ENCODE measurements around the gene TXNRD2.

Gene TXNRD2

GRCh38 chr22:19962909-19963806 lies 21.5 kb upstream of the TXNRD2 start:
- DNase-seq (ENCODE audit: low read depth) = peak; percentile 58
- peaks cover 26% of the 10 kb centered on the region for H3K4me1 ChIP-seq (ENCODE audit: control insufficient read depth, insufficient read depth, low read length)
- peaks cover 21% of the 10 kb centered on the region for H3K36me3 ChIP-seq (ENCODE audit: control insufficient read depth, insufficient read depth, low read length, severe bottlenecking)
- no peaks in the 10 kb centered on the region for H3K27me3 ChIP-seq (replicated peaks; ENCODE audit: control insufficient read depth, insufficient read depth, low read length)
- no peak overlapping the region for H3K4me3 ChIP-seq (ENCODE audit: low read length)
- no peaks in the 10 kb centered on the region for H3K9me3 ChIP-seq (ENCODE audit: control insufficient read depth, low read length)
- peak overlapping the region; percentile 54 for H3K9ac ChIP-seq (ENCODE audit: low read length)

- peak overlapping the region; percentile 54 for H3K9ac ChIP-seq (ENCODE audit: low read length)
- H3K4me1 ChIP-seq (ENCODE audit: control insufficient read depth, insufficient read depth, low read length) = peaks cover 28% of the 10 kb centered on the region
- no peaks in the 10 kb centered on the region for H3K27me3 ChIP-seq (replicated peaks; ENCODE audit: control insufficient read depth, insufficient read depth, low read length)
- peak; percentile 85 for DNase-seq (ENCODE audit: low read depth)
- peaks cover 13% of the 10 kb centered on the region for H3K36me3 ChIP-seq (ENCODE audit: control insufficient read depth, insufficient read depth, low read length, severe bottlenecking)
- no peaks in the 10 kb centered on the region for H3K9me3 ChIP-seq (ENCODE audit: control insufficient read depth, low read length)
- H3K4me3 ChIP-seq (ENCODE audit: low read length) = no peak overlapping the region
Measured at GRCh38 chr22:19962246-19962908, 20.8 kb upstream of the TXNRD2 start.

- DNase-seq (ENCODE audit: low read depth) = no peak
- Histone ChIP-seq H3K4me1 (ENCODE audit: control insufficient read depth, insufficient read depth, low read length) (peaks cover 28% of the 10 kb centered on the region), H3K27me3 (replicated peaks; ENCODE audit: control insufficient read depth, insufficient read depth, low read length) (no peaks in the 10 kb centered on the region), H3K9me3 (ENCODE audit: control insufficient read depth, low read length) (no peaks in the 10 kb centered on the region), H3K36me3 (ENCODE audit: control insufficient read depth, insufficient read depth, low read length, severe bottlenecking) (peaks cover 8% of the 10 kb centered on the region), H3K9ac (ENCODE audit: low read length) (no peak overlapping the region), H3K4me3 (ENCODE audit: low read length) (no peak overlapping the region)
Measured at GRCh38 chr22:19961868-19962245, 20.2 kb upstream of the TXNRD2 start.

GRCh38 chr22:19961201-19961580 lies 19.6 kb upstream of the TXNRD2 start:
- no peak for DNase-seq (ENCODE audit: low read depth)
- H3K4me1 ChIP-seq (ENCODE audit: control insufficient read depth, insufficient read depth, low read length) = peaks cover 28% of the 10 kb centered on the region

GRCh38 chr22:19960491-19961200 lies 19.0 kb upstream of the TXNRD2 start:
- peaks cover 7% of the 10 kb centered on the region for H3K36me3 ChIP-seq (ENCODE audit: control insufficient read depth, insufficient read depth, low read length, severe bottlenecking)
- no peaks in the 10 kb centered on the region for H3K9me3 ChIP-seq (ENCODE audit: control insufficient read depth, low read length)
- H3K4me1 ChIP-seq (ENCODE audit: control insufficient read depth, insufficient read depth, low read length) = peaks cover 25% of the 10 kb centered on the region
- H3K9ac ChIP-seq (ENCODE audit: low read length) = no peak overlapping the region
- H3K4me3 ChIP-seq (ENCODE audit: low read length) = no peak overlapping the region
- no peak for DNase-seq (ENCODE audit: low read depth)
- no peaks in the 10 kb centered on the region for H3K27me3 ChIP-seq (replicated peaks; ENCODE audit: control insufficient read depth, insufficient read depth, low read length)

More at GRCh38 chr22:19961201-19961580, 19.6 kb upstream of the TXNRD2 start:
- Histone ChIP-seq H3K9me3 (ENCODE audit: control insufficient read depth, low read length) (no peaks in the 10 kb centered on the region), H3K9ac (ENCODE audit: low read length) (no peak overlapping the region), H3K4me3 (ENCODE audit: low read length) (no peak overlapping the region), H3K36me3 (ENCODE audit: control insufficient read depth, insufficient read depth, low read length, severe bottlenecking) (peaks cover 7% of the 10 kb centered on the region), H3K27me3 (replicated peaks; ENCODE audit: control insufficient read depth, insufficient read depth, low read length) (no peaks in the 10 kb centered on the region)

- Histone ChIP-seq H3K36me3 (ENCODE audit: control insufficient read depth, insufficient read depth, low read length, severe bottlenecking) (peaks cover 5% of the 10 kb centered on the region), H3K9me3 (ENCODE audit: control insufficient read depth, low read length) (no peaks in the 10 kb centered on the region), H3K9ac (ENCODE audit: low read length) (no peak overlapping the region), H3K27me3 (replicated peaks; ENCODE audit: control insufficient read depth, insufficient read depth, low read length) (no peaks in the 10 kb centered on the region), H3K4me1 (ENCODE audit: control insufficient read depth, insufficient read depth, low read length) (peaks cover 25% of the 10 kb centered on the region), H3K4me3 (ENCODE audit: low read length) (no peak overlapping the region)
- DNase-seq (ENCODE audit: low read depth) = no peak
Measured at GRCh38 chr22:19959587-19960490, 18.2 kb upstream of the TXNRD2 start.

- peak; percentile 52 for DNase-seq (ENCODE audit: low read depth)
- Histone ChIP-seq H3K27me3 (replicated peaks; ENCODE audit: control insufficient read depth, insufficient read depth, low read length) (no peaks in the 10 kb centered on the region), H3K9me3 (ENCODE audit: control insufficient read depth, low read length) (no peaks in the 10 kb centered on the region), H3K9ac (ENCODE audit: low read length) (peak overlapping the region; percentile 50), H3K4me3 (ENCODE audit: low read length) (peak overlapping the region; percentile 63), H3K36me3 (ENCODE audit: control insufficient read depth, insufficient read depth, low read length, severe bottlenecking) (no peaks in the 10 kb centered on the region), H3K4me1 (ENCODE audit: control insufficient read depth, insufficient read depth, low read length) (peaks cover 25% of the 10 kb centered on the region)
Measured at GRCh38 chr22:19959043-19959586, 17.5 kb upstream of the TXNRD2 start.

- peak; percentile 54 for DNase-seq (ENCODE audit: low read depth)
Measured at GRCh38 chr22:19958083-19959042, 16.7 kb upstream of the TXNRD2 start.

GRCh38 chr22:19957445-19957844 lies 15.8 kb upstream of the TXNRD2 start:
- Histone ChIP-seq H3K4me1 (ENCODE audit: control insufficient read depth, insufficient read depth, low read length) (peaks cover 27% of the 10 kb centered on the region), H3K9ac (ENCODE audit: low read length) (no peak overlapping the region), H3K27me3 (replicated peaks; ENCODE audit: control insufficient read depth, insufficient read depth, low read length) (no peaks in the 10 kb centered on the region), H3K36me3 (ENCODE audit: control insufficient read depth, insufficient read depth, low read length, severe bottlenecking) (no peaks in the 10 kb centered on the region), H3K9me3 (ENCODE audit: control insufficient read depth, low read length) (no peaks in the 10 kb centered on the region), H3K4me3 (ENCODE audit: low read length) (no peak overlapping the region)
- no peak for DNase-seq (ENCODE audit: low read depth)

More at GRCh38 chr22:19958083-19959042, 16.7 kb upstream of the TXNRD2 start:
- Histone ChIP-seq H3K36me3 (ENCODE audit: control insufficient read depth, insufficient read depth, low read length, severe bottlenecking) (no peaks in the 10 kb centered on the region), H3K4me3 (ENCODE audit: low read length) (peak overlapping the region; percentile 63), H3K9ac (ENCODE audit: low read length) (peak overlapping the region; percentile 50), H3K9me3 (ENCODE audit: control insufficient read depth, low read length) (no peaks in the 10 kb centered on the region), H3K4me1 (ENCODE audit: control insufficient read depth, insufficient read depth, low read length) (peaks cover 28% of the 10 kb centered on the region), H3K27me3 (replicated peaks; ENCODE audit: control insufficient read depth, insufficient read depth, low read length) (no peaks in the 10 kb centered on the region)

Data from adipocyte (in vitro differentiated cells).